AG09319 (cell line): ENCODE results near the gene C3orf22.

Experiments
- DNase-seq: peaks from one replicate; pipeline ENCODE4 v3.0.0-alpha.2; 2010; ENCODE audit warnings: low read depth; ENCODE audit errors: extremely low read depth
- CTCF ChIP-seq: IDR thresholded peaks from 2 replicates; pipeline ENCODE4 v1.5.1; 2011; ENCODE audit warnings: low read depth, mild to moderate bottlenecking, inconsistent platforms, low read length, moderate library complexity

The C3orf22 gene

GRCh38 chr3:126525853-126526667 is 32.7 kb downstream of the C3orf22 start:
- DNase-seq = no peak
- no peak for TF ChIP-seq CTCF

- TF ChIP-seq CTCF = no peak
- no peak for DNase-seq
These were observed 33.5 kb downstream of the C3orf22 start for GRCh38 chr3:126525091-126525852.

GRCh38 chr3:126524429-126524988 is 34.2 kb downstream of the C3orf22 start:
- no peak for DNase-seq
- TF ChIP-seq CTCF = no peak

- TF ChIP-seq CTCF = no peak
- DNase-seq = no peak
These were observed 34.8 kb downstream of the C3orf22 start, which contains the start of gene CHST13 for GRCh38 chr3:126523745-126524428. Gene CHST13, plus strand, starts transcription at chr3:126524155. Its CDS starts 178 bp downstream, at chr3:126524333.

GRCh38 chr3:126522363-126522788 is 36.4 kb downstream of the C3orf22 start:
- peak; percentile 4 for DNase-seq
- TF ChIP-seq CTCF = peak; percentile 83

- TF ChIP-seq CTCF = no peak
- no peak for DNase-seq
These were observed 37.4 kb downstream of the C3orf22 start for GRCh38 chr3:126521122-126521891.
